Progenitor cell of endocrine pancreas (in vitro differentiated cells): Measurements from ENCODE around the gene ZP1. TPM values are rescaled to one million over a fixed set of nuclear protein-coding genes. Genes with fewer than 3 reads are reported as not detected.

Experiments used
- DNase-seq: peaks from one replicate; pipeline ENCODE4 v3.0.0; 2021; ENCODE audit warnings: low spot score; ENCODE audit not compliant: unreplicated experiment
- H3K27ac Mint-ChIP-seq: 2 replicates; pipeline ENCODE4 v1.8.0; 2021; ENCODE audit warnings: mild to moderate bottlenecking, moderate library complexity, mixed read lengths
- H3K27me3 Mint-ChIP-seq: 2 replicates; pipeline ENCODE4 v1.8.0; 2021; ENCODE audit warnings: mixed read lengths
- H3K36me3 Mint-ChIP-seq: 2 replicates; pipeline ENCODE4 v1.8.0; 2022; ENCODE audit warnings: mixed read lengths; ENCODE audit not compliant: insufficient read depth
- H3K4me1 Mint-ChIP-seq: 2 replicates; pipeline ENCODE4 v1.8.0; 2021; ENCODE audit warnings: low read depth, mixed read lengths
- H3K4me3 Mint-ChIP-seq: 2 replicates; pipeline ENCODE4 v1.8.0; 2021; ENCODE audit warnings: low read depth, mild to moderate bottlenecking, moderate library complexity, mixed read lengths
- H3K9me3 Mint-ChIP-seq: 2 replicates; pipeline ENCODE4 v1.8.0; 2021; ENCODE audit warnings: low read depth, mixed read lengths
- CTCF ChIP-seq: fragments of 200-600 bp; sonication (generic); IDR thresholded peaks from one replicate; pipeline ENCODE4 v1.5.0; 2021; ENCODE audit warnings: antibody characterized with exemption, mild to moderate bottlenecking; ENCODE audit not compliant: unreplicated experiment
- total RNA-seq: library from RNA; stranded (reverse); gene quantifications from 2 replicates; pipeline ENCODE4 v1.2.1, GENCODE V29; 2021

ZP1 gene
- total RNA-seq, 1 donor from 2014 or later: not detected

- no peak for DNase-seq
- H3K4me1 Mint-ChIP-seq: peaks cover 21% of the 10 kb centered on the region
- H3K4me3 Mint-ChIP-seq: no peak overlapping the region
- H3K27me3 Mint-ChIP-seq: no peaks in the 10 kb centered on the region
- H3K36me3 Mint-ChIP-seq: peaks cover 5% of the 10 kb centered on the region
- TF ChIP-seq CTCF: no peak
- no peak overlapping the region for H3K27ac Mint-ChIP-seq
- no peaks in the 10 kb centered on the region for H3K9me3 Mint-ChIP-seq
Measured at GRCh38 chr11:60916669-60917206, 49.4 kb downstream of the ZP1 start.

GRCh38 chr11:60917267-60917666, 49.9 kb downstream of the ZP1 start:
- Mint-ChIP-seq H3K9me3 (no peaks in the 10 kb centered on the region), H3K36me3 (peaks cover 7% of the 10 kb centered on the region), H3K4me3 (no peak overlapping the region), H3K27me3 (no peaks in the 10 kb centered on the region), H3K4me1 (peaks cover 21% of the 10 kb centered on the region), H3K27ac (no peak overlapping the region)
- TF ChIP-seq CTCF: no peak
- no peak for DNase-seq

DNA sequence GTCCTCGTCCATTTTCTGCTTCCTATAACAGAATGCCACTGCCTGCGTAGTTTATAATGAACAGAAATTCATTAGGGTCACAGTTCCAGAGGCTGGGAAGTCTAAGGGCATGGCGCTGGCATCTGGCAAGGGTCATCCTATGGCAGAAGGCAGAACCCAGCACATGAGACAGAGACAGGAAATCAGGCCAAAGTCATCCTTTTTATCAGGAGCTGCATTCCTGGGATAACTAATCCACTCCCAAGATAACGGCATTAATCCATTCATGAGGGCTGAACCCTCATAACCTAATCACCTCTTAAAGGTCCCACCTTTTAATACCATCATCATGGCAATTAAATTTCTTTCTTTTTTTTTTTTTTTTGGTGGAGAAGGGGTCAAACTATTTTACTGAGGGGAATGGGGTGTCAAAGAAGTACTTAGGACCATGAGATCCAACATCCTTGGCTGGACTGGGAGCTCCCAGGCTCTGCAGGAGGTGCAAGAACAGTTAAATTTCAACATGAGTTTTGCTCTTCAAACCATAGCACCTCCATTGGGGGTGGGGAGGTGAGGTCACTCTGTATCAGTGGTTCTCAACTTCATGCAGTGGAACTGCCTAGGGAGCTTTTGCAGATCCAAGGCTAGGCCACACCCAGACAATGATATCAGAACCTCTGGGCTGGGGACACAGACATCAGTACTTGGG, 51.1 kb downstream of the ZP1 start:
- Mint-ChIP-seq H3K27ac (no peak overlapping the region), H3K4me1 (peaks cover 19% of the 10 kb centered on the region), H3K4me3 (no peak overlapping the region), H3K36me3 (peaks cover 10% of the 10 kb centered on the region), H3K27me3 (no peaks in the 10 kb centered on the region), H3K9me3 (no peaks in the 10 kb centered on the region)
- no peak for DNase-seq
- TF ChIP-seq CTCF: no peak

DNA sequence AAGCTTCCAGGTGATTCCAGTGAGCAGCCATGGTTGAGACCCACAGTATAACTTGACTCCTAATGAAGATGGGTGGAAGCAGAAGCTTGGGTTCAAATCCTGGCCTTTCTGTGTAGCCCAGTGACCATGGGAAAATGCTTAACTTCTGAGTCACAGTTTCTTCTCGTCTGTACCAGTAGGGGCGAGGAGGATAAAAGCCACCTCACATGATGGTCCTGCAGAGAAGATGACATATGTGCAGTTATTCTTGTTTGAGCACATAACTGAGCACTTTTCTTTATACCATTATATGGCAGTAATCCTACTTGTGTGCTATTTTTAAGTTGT, 51.6 kb downstream of the ZP1 start:
- TF ChIP-seq CTCF: no peak
- H3K27ac Mint-ChIP-seq: no peak overlapping the region
- DNase-seq: no peak
- H3K9me3 Mint-ChIP-seq: no peaks in the 10 kb centered on the region
- peaks cover 15% of the 10 kb centered on the region for H3K4me1 Mint-ChIP-seq
- H3K27me3 Mint-ChIP-seq: no peaks in the 10 kb centered on the region
- H3K4me3 Mint-ChIP-seq: no peak overlapping the region
- peaks cover 10% of the 10 kb centered on the region for H3K36me3 Mint-ChIP-seq

GRCh38 chr11:60919320-60919719, 52.0 kb downstream of the ZP1 start:
- no peak for DNase-seq
- Mint-ChIP-seq H3K36me3 (peaks cover 10% of the 10 kb centered on the region), H3K27ac (no peak overlapping the region), H3K27me3 (no peaks in the 10 kb centered on the region), H3K4me1 (peaks cover 16% of the 10 kb centered on the region), H3K4me3 (no peak overlapping the region), H3K9me3 (no peaks in the 10 kb centered on the region)
- TF ChIP-seq CTCF: no peak
